Progenitor cell of endocrine pancreas (in vitro differentiated cells): ENCODE measurements around the gene ZBTB16. TPM values are rescaled to one million over a fixed set of nuclear protein-coding genes. Genes with fewer than 3 reads are reported as not detected.
A peak's percentile ranks its signal among the peaks of the same experiment; 100 is the strongest.

Experiments
- DNase-seq: peaks from one replicate; pipeline ENCODE4 v3.0.0; 2021; ENCODE audit warnings: low spot score; ENCODE audit not compliant: unreplicated experiment
- H3K27ac Mint-ChIP-seq: 2 replicates; pipeline ENCODE4 v1.8.0; 2021; ENCODE audit warnings: mild to moderate bottlenecking, moderate library complexity, mixed read lengths
- H3K27me3 Mint-ChIP-seq: 2 replicates; pipeline ENCODE4 v1.8.0; 2021; ENCODE audit warnings: mixed read lengths
- H3K36me3 Mint-ChIP-seq: 2 replicates; pipeline ENCODE4 v1.8.0; 2022; ENCODE audit warnings: mixed read lengths; ENCODE audit not compliant: insufficient read depth
- H3K4me1 Mint-ChIP-seq: 2 replicates; pipeline ENCODE4 v1.8.0; 2021; ENCODE audit warnings: low read depth, mixed read lengths
- H3K4me3 Mint-ChIP-seq: 2 replicates; pipeline ENCODE4 v1.8.0; 2021; ENCODE audit warnings: low read depth, mild to moderate bottlenecking, moderate library complexity, mixed read lengths
- H3K9me3 Mint-ChIP-seq: 2 replicates; pipeline ENCODE4 v1.8.0; 2021; ENCODE audit warnings: low read depth, mixed read lengths
- CTCF ChIP-seq: fragments of 200-600 bp; sonication (generic); IDR thresholded peaks from one replicate; pipeline ENCODE4 v1.5.0; 2021; ENCODE audit warnings: antibody characterized with exemption, mild to moderate bottlenecking; ENCODE audit not compliant: unreplicated experiment
- total RNA-seq: library from RNA; stranded (reverse); gene quantifications from 2 replicates; pipeline ENCODE4 v1.2.1, GENCODE V29; 2021

ZBTB16 gene
- total RNA-seq, 1 donor from 2014 or later = 29.6 TPM

- Mint-ChIP-seq H3K36me3 (peaks cover 8% of the 10 kb centered on the region), H3K27ac (no peak overlapping the region), H3K4me3 (no peak overlapping the region), H3K27me3 (no peaks in the 10 kb centered on the region), H3K4me1 (peaks cover 67% of the 10 kb centered on the region), H3K9me3 (no peaks in the 10 kb centered on the region)
- no peak for TF ChIP-seq CTCF
- DNase-seq = no peak
These were observed 15.8 kb downstream of the ZBTB16 start for GRCh38 chr11:114075344-114075610.

- peak; percentile 67 for TF ChIP-seq CTCF
- Mint-ChIP-seq H3K4me3 (no peak overlapping the region), H3K36me3 (peaks cover 8% of the 10 kb centered on the region), H3K27ac (peak overlapping the region; percentile 76), H3K9me3 (no peaks in the 10 kb centered on the region), H3K4me1 (peaks cover 74% of the 10 kb centered on the region), H3K27me3 (no peaks in the 10 kb centered on the region)
- peak; percentile 37 for DNase-seq
These were observed 16.5 kb downstream of the ZBTB16 start for GRCh38 chr11:114075891-114076441.

- H3K27ac Mint-ChIP-seq = peak overlapping the region; percentile 97
- DNase-seq = no peak
- no peak for TF ChIP-seq CTCF
- no peaks in the 10 kb centered on the region for H3K9me3 Mint-ChIP-seq
- peaks cover 81% of the 10 kb centered on the region for H3K4me1 Mint-ChIP-seq
- H3K27me3 Mint-ChIP-seq = no peaks in the 10 kb centered on the region
- peak overlapping the region; percentile 47 for H3K4me3 Mint-ChIP-seq
- H3K36me3 Mint-ChIP-seq = peaks cover 7% of the 10 kb centered on the region
These were observed 17.4 kb downstream of the ZBTB16 start for GRCh38 chr11:114076921-114077331.

GRCh38 chr11:114077482-114078305 lies 18.2 kb downstream of the ZBTB16 start:
- DNase-seq = no peak
- TF ChIP-seq CTCF = no peak
- Mint-ChIP-seq H3K9me3 (no peaks in the 10 kb centered on the region), H3K4me3 (peak overlapping the region; percentile 47), H3K36me3 (peaks cover 1% of the 10 kb centered on the region), H3K27me3 (no peaks in the 10 kb centered on the region), H3K4me1 (peaks cover 80% of the 10 kb centered on the region), H3K27ac (peak overlapping the region; percentile 97)

GRCh38 chr11:114078423-114078822 lies 18.9 kb downstream of the ZBTB16 start:
- H3K9me3 Mint-ChIP-seq = no peaks in the 10 kb centered on the region
- no peak for TF ChIP-seq CTCF
- H3K27me3 Mint-ChIP-seq = no peaks in the 10 kb centered on the region
- no peak for DNase-seq
- peak overlapping the region; percentile 97 for H3K27ac Mint-ChIP-seq
- peaks cover 1% of the 10 kb centered on the region for H3K36me3 Mint-ChIP-seq
- H3K4me1 Mint-ChIP-seq = peaks cover 82% of the 10 kb centered on the region
- H3K4me3 Mint-ChIP-seq = peak overlapping the region; percentile 30
